Endothelial cell of umbilical vein (primary cell): ENCODE data around the gene POLR2F. TPM values are rescaled to one million over a fixed set of nuclear protein-coding genes. Genes with fewer than 3 reads are reported as not detected.

ENCODE experiments used
- BruUV-seq: library from RNA; stranded (reverse); fragments of 400-500 nt; replicated peaks from 2 replicates; lab custom pipeline; 2021; lab: Mats Ljungman, UMichigan
- CTCF ChIA-PET: fragments of 300-600, 350-600 bp; sonication (Branson Sonifier 250); formaldehyde crosslinking; loops from one replicate; lab custom pipeline; 2021; ENCODE audit warnings: antibody characterized with exemption, inconsistent platforms; lab: Charles Lee
- POLR2A ChIA-PET: fragments of 300-600, 350-600 bp; sonication (Branson Sonifier 250); formaldehyde crosslinking; loops from one replicate; lab custom pipeline; 2021; ENCODE audit warnings: antibody characterized with exemption, inconsistent platforms; lab: Charles Lee
- DNase-seq: peaks from one replicate; pipeline ENCODE4 v3.0.0-alpha.2; 2011; ENCODE audit warnings: low read depth, low spot score
- FAIRE-seq: peaks from 2 replicates; lab custom pipeline; 2011; peaks lifted over from hg19 to GRCh38; lab: Jason Lieb, UNC
- H2AFZ ChIP-seq: 2 replicates; pipeline ENCODE4 v1.6.0; 2012; ENCODE audit warnings: low read depth, low read length, control low read depth, inconsistent platforms
- H3K27ac ChIP-seq: 2 replicates; pipeline ENCODE4 v1.5.1; 2011; ENCODE audit warnings: low read depth, mild to moderate bottlenecking, control low read depth, low read length, moderate library complexity; ENCODE audit not compliant: insufficient read depth
- H3K27me3 ChIP-seq, 2 experiments: 2 replicates each; pipeline versions ENCODE4 v1.6.0 to v1.6.1; 2011; ENCODE audit warnings: low read length in 2 of 2, mixed read lengths in 1 of 2; ENCODE audit not compliant: control insufficient read depth in 2 of 2, insufficient read depth in 2 of 2
- H3K36me3 ChIP-seq, 2 experiments: 2 replicates in 1 of 2; 3 replicates in 1 of 2; pipeline ENCODE4 v1.5.1; 2011; ENCODE audit warnings: low read length in 2 of 2, mild to moderate bottlenecking in 1 of 2, moderate library complexity in 1 of 2; ENCODE audit not compliant: control insufficient read depth in 2 of 2, insufficient read depth in 2 of 2; ENCODE audit errors: extremely low read depth in 1 of 2
- H3K4me1 ChIP-seq: 3 replicates; pipeline ENCODE4 v1.5.1; 2011; ENCODE audit warnings: mild to moderate bottlenecking, low read length; ENCODE audit not compliant: control insufficient read depth, insufficient read depth; ENCODE audit errors: extremely low read depth
- H3K4me2 ChIP-seq: 2 replicates; pipeline ENCODE4 v1.6.1; 2011; ENCODE audit warnings: low read length, control low read depth, mixed read lengths; ENCODE audit not compliant: insufficient read depth
- H3K4me3 ChIP-seq, 3 experiments: fragments of 200-600 bp in 1 of 3; sonication (generic), shearing (Covaris generic) in 1 of 3; replicated peaks in 1 of 3; 2 replicates each; pipeline ENCODE4 v1.5.1; 2011 to 2016; ENCODE audit warnings: control low read depth in 3 of 3, low read length in 3 of 3, mild to moderate bottlenecking in 2 of 3, inconsistent platforms in 1 of 3, low read depth in 1 of 3, moderate library complexity in 1 of 3; ENCODE audit not compliant: insufficient read depth in 1 of 3
- H3K79me2 ChIP-seq: 2 replicates; pipeline ENCODE4 v1.6.0; 2012; ENCODE audit warnings: low read length, inconsistent platforms; ENCODE audit not compliant: control insufficient read depth, insufficient read depth
- H3K9ac ChIP-seq: replicated peaks from 2 replicates; pipeline ENCODE3; 2011; ENCODE audit warnings: low read length, control low read depth; ENCODE audit not compliant: insufficient read depth; ENCODE audit errors: extremely low read depth
- H3K9me1 ChIP-seq: replicated peaks from 3 replicates; pipeline ENCODE4 v1.6.0; 2011; ENCODE audit warnings: mild to moderate bottlenecking, low read length; ENCODE audit not compliant: control insufficient read depth, insufficient read depth; ENCODE audit errors: extremely low read depth
- H3K9me3 ChIP-seq: replicated peaks from 2 replicates; pipeline ENCODE4 v1.5.1; 2012; ENCODE audit warnings: low read length, inconsistent platforms; ENCODE audit not compliant: control insufficient read depth, insufficient read depth
- H4K20me1 ChIP-seq: replicated peaks from 2 replicates; pipeline ENCODE3; 2011; ENCODE audit warnings: mild to moderate bottlenecking, low read length; ENCODE audit not compliant: control insufficient read depth, insufficient read depth; ENCODE audit errors: extremely low read depth
- CTCF ChIP-seq, 2 donors: IDR thresholded peaks; 1 replicate in 1 of 2; 2 replicates in 1 of 2; pipeline ENCODE4 v1.5.1; 2011; ENCODE audit warnings: low read length in 2 of 2, mild to moderate bottlenecking in 2 of 2, moderate library complexity in 2 of 2, control low read depth in 1 of 2, inconsistent platforms in 1 of 2, low read depth in 1 of 2; ENCODE audit not compliant: insufficient read depth in 1 of 2; ENCODE audit errors: extremely low read depth in 1 of 2
- FOS ChIP-seq: IDR thresholded peaks from 2 replicates; pipeline ENCODE4 v1.6.1; 2011; ENCODE audit warnings: mild to moderate bottlenecking, low read length, moderate library complexity, borderline replicate concordance; ENCODE audit not compliant: insufficient read depth
- JUN ChIP-seq: IDR thresholded peaks from 2 replicates; pipeline ENCODE4 v1.6.1; 2011; ENCODE audit warnings: borderline replicate concordance, low read depth; ENCODE audit not compliant: insufficient read length, insufficient read depth
- MAX ChIP-seq: IDR thresholded peaks from 2 replicates; pipeline ENCODE4 v1.6.1; 2011; ENCODE audit not compliant: insufficient read depth, insufficient read length
- MYC ChIP-seq: IDR thresholded peaks from one replicate; pipeline ENCODE4 v1.6.1; 2011; ENCODE audit warnings: mild to moderate bottlenecking, low read depth, low read length
- POLR2A ChIP-seq: IDR thresholded peaks from 2 replicates; pipeline ENCODE4 v1.6.1; 2012; ENCODE audit warnings: low read depth, mild to moderate bottlenecking, control low read depth, low read length
- POLR2AphosphoS5 ChIP-seq: IDR thresholded peaks from 2 replicates; pipeline ENCODE4 v1.6.1; 2012; ENCODE audit warnings: low read depth, mild to moderate bottlenecking, control low read depth, low read length, moderate library complexity; ENCODE audit not compliant: insufficient read depth
- dilution Hi-C: fragments of 300-500 bp; cut with MboI; formaldehyde crosslinking; loops from one replicate; pipeline ENCODE4 v1.15.0; 2019; ENCODE audit warnings: low sequenced_read_pairs; ENCODE audit not compliant: extremely low pct_ligation_motif_present
- intact Hi-C: fragments of 100-400 bp; cut with micrococcal nuclease; formaldehyde crosslinking; loops from one replicate; pipeline ENCODE4 v1.10.0; 2022
- polyA plus RNA-seq, 4 experiments: library from polyadenylated mRNA; depleted of rRNA in 3 of 4; stranded (reverse) in 3 of 4; unstranded in 1 of 4; fragments of >200 nt; gene quantifications; 2 replicates each; pipeline versions ENCODE4 v1.2.1 to v1.2.3, GENCODE V29; 2011 to 2012; ENCODE audit warnings: missing spikeins in 1 of 4
- total RNA-seq: library from RNA; stranded (reverse); gene quantifications from 2 replicates; pipeline ENCODE4 v1.2.3, GENCODE V29; 2021

Gene POLR2F
- total and polyA plus RNA-seq, 2 donors (not counting 3 experiments of a cell fraction or from before 2014, with no cell fraction given), result 106 to 112 TPM

DNA sequence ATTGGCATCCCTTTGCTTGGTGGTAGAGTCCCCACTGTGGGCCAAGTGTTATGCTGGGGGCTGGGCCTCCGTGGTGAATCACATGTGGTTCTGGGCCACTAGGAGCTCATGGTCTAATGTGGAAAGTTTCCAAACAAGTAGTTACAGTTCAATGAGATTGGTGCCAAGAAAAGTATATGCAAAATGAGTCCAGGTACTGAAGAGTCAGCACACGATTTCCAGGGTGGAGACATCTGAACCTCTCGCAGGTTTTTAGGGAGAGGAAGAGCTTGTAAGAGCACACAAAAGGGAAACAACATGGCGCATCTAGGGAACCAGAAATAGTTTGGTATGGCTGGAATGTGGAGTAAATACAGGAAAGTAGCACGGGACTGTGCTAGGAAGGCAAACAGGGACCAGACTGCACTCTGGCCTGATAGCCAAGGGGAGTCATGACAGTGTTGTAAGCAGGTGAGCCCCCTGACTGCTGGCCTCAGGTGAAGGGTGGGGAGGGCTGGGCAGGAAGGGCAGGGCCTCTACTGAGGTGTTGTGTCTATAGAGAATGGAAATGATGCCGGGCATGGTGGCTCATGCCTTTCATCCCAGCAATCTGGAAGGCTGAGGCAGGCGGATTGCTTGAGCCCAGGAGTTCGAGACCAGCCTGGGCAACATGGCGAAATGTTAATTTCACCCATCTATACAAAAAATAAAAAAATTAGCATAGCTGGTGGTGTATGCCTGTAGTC is 12.6 kb downstream of the POLR2F start:
- no peaks in the 10 kb centered on the region for H3K9me1 ChIP-seq
- no peak overlapping the region for H3K27ac ChIP-seq
- peaks cover 2% of the 10 kb centered on the region for H3K79me2 ChIP-seq
- H3K9me3 ChIP-seq, result no peaks in the 10 kb centered on the region
- no peak overlapping the region for H3K4me3 ChIP-seq
- H3K9ac ChIP-seq, result no peak overlapping the region
- DNase-seq (no peak), FAIRE-seq (no peak)
- ChIA-PET CTCF (interaction anchor here (0.7 to 4.0 kb wide), 20 partner anchors 9 to 447 kb away, joined by 3 to 66 read pairs (median 4); partner anchors contain the start of genes C22orf23, MICALL1 and POLR2F), POLR2A (no interaction called here)
- no peak overlapping the region for H3K4me2 ChIP-seq
- no peaks in the 10 kb centered on the region for H4K20me1 ChIP-seq
- no peak overlapping the region for H2AFZ ChIP-seq
- intact Hi-C loops, result loop anchor here (1.0 kb wide), 3 partner anchors 32 to 149 kb away; no protein-coding TSS in a partner anchor
- dilution Hi-C loops, result no loop called here
- no peaks in the 10 kb centered on the region for H3K27me3 ChIP-seq
- H3K36me3 ChIP-seq, result peaks cover 11 to 34% of the 10 kb centered on the region in 2 experiments
- H3K4me1 ChIP-seq, result no peaks in the 10 kb centered on the region
- no TSS peak for BruUV-seq
- TF ChIP-seq JUN (no peak), FOS (no peak), MAX (no peak), POLR2A (no peak), POLR2AphosphoS5 (no peak), CTCF (IDR thresholded peaks at IDR 0.05; ENCODE audit: extremely low read depth in 1 of 2, insufficient read depth in 1 of 2, low read depth in 1 of 2, low read length in 2 of 2) (no peak), MYC (no peak)
